H1 (cell line): ENCODE results near the gene ADGRL3. TPM values are rescaled to one million over a fixed set of nuclear protein-coding genes. Genes with fewer than 3 reads are reported as not detected.

ENCODE experiments used
- CTCF ChIA-PET: fragments of 300-600 bp; sonication (Branson Sonifier 250); formaldehyde crosslinking; loops from one replicate; lab custom pipeline; 2021; ENCODE audit not compliant: partially characterized antibody; lab: Charles Lee
- POLR2A ChIA-PET: fragments of 300-600 bp; sonication (Branson Sonifier 250); formaldehyde crosslinking; loops from one replicate; lab custom pipeline; 2021; ENCODE audit warnings: inconsistent platforms; ENCODE audit not compliant: partially characterized antibody; lab: Charles Lee
- DNase-seq, 2 experiments: peaks; one replicate each; pipeline versions ENCODE4 v3.0.0 to v3.0.0-alpha.2; 2010 to 2022; ENCODE audit warnings: low spot score in 2 of 2, low read depth in 1 of 2, mixed read lengths in 1 of 2
- FAIRE-seq: peaks from 2 replicates; lab custom pipeline; 2011; peaks lifted over from hg19 to GRCh38; lab: Jason Lieb, UNC
- H2AFZ ChIP-seq: 2 replicates; pipeline ENCODE4 v1.8.1; 2012; ENCODE audit warnings: low read length, inconsistent platforms
- H2AK5ac ChIP-seq: 2 replicates; pipeline ENCODE4 v1.6.1; 2013; ENCODE audit warnings: low read depth, low read length
- H2BK120ac ChIP-seq: replicated peaks from 2 replicates; pipeline ENCODE3; 2013; ENCODE audit warnings: low read depth, low read length, inconsistent platforms
- H2BK12ac ChIP-seq: 2 replicates; pipeline ENCODE4 v1.6.1; 2013; ENCODE audit warnings: low read depth, low read length
- H2BK15ac ChIP-seq: 2 replicates; pipeline ENCODE4 v1.6.1; 2013; ENCODE audit warnings: low read length
- H2BK20ac ChIP-seq: 2 replicates; pipeline ENCODE4 v1.6.1; 2013; ENCODE audit warnings: low read length
- H2BK5ac ChIP-seq: 2 replicates; pipeline ENCODE4 v1.6.1; 2013; ENCODE audit warnings: low read depth, low read length
- H3K14ac ChIP-seq: 2 replicates; pipeline ENCODE4 v1.6.1; 2013; ENCODE audit warnings: inconsistent platforms; ENCODE audit not compliant: insufficient read length
- H3K18ac ChIP-seq: 2 replicates; pipeline ENCODE4 v1.6.1; 2013; ENCODE audit warnings: low read length; ENCODE audit errors: extremely low read depth
- H3K23ac ChIP-seq: 2 replicates; pipeline ENCODE4 v1.6.1; 2013; ENCODE audit warnings: inconsistent platforms; ENCODE audit not compliant: insufficient read length
- H3K23me2 ChIP-seq: 2 replicates; pipeline ENCODE4 v1.6.1; 2013; ENCODE audit warnings: low read depth, low read length
- H3K27ac ChIP-seq: 2 replicates; pipeline ENCODE4 v1.6.1; 2011; ENCODE audit warnings: low read depth, low read length, inconsistent platforms
- H3K27me3 ChIP-seq, 4 experiments: replicated peaks in 1 of 4; 1 replicate in 1 of 4; 2 replicates in 3 of 4; pipeline versions ENCODE4 v1.6.1 to v1.8.1; 2011 to 2013; ENCODE audit warnings: low read length in 3 of 4, mild to moderate bottlenecking in 3 of 4, inconsistent platforms in 2 of 4, mixed read lengths in 2 of 4, moderate library complexity in 1 of 4; ENCODE audit not compliant: control insufficient read depth in 3 of 4, insufficient read depth in 3 of 4; ENCODE audit errors: extremely low read depth in 1 of 4
- H3K36me3 ChIP-seq, 4 experiments: 2 replicates each; pipeline versions ENCODE4 v1.6.1 to v1.8.1; 2011 to 2013; ENCODE audit warnings: mild to moderate bottlenecking in 4 of 4, low read length in 3 of 4, moderate library complexity in 2 of 4, control low read depth in 1 of 4, inconsistent platforms in 1 of 4; ENCODE audit not compliant: insufficient read depth in 4 of 4, control insufficient read depth in 2 of 4
- H3K4ac ChIP-seq: replicated peaks from 2 replicates; pipeline ENCODE3; 2013; ENCODE audit warnings: low read length, low read depth, mixed read lengths, inconsistent platforms; ENCODE audit not compliant: insufficient read length
- H3K4me1 ChIP-seq, 4 experiments: replicated peaks in 1 of 4; 1 replicate in 1 of 4; 2 replicates in 3 of 4; pipeline versions ENCODE4 v1.6.1 to v1.8.1; 2011 to 2013; ENCODE audit warnings: low read length in 3 of 4, inconsistent platforms in 2 of 4, mixed read lengths in 1 of 4; ENCODE audit not compliant: insufficient read depth in 4 of 4, control insufficient read depth in 3 of 4
- H3K4me2 ChIP-seq, 2 experiments: 2 replicates each; pipeline versions ENCODE4 v1.6.1 to v1.8.1; 2011 to 2013; ENCODE audit warnings: low read depth in 2 of 2, low read length in 2 of 2, control low read depth in 1 of 2, inconsistent platforms in 1 of 2, mild to moderate bottlenecking in 1 of 2; ENCODE audit not compliant: insufficient read depth in 1 of 2
- H3K4me3 ChIP-seq, 4 experiments: fragments of 200-600, 300-600 bp in 1 of 4; sonication (generic), shearing (Covaris generic), sonication (Bioruptor Twin) in 1 of 4; 2 replicates each; pipeline versions ENCODE4 v1.5.1 to v1.8.1; 2011 to 2016; ENCODE audit warnings: low read length in 4 of 4, low read depth in 3 of 4, control low read depth in 2 of 4, inconsistent platforms in 2 of 4, mild to moderate bottlenecking in 2 of 4, mixed read lengths in 1 of 4, moderate library complexity in 1 of 4; ENCODE audit not compliant: insufficient read depth in 2 of 4; ENCODE audit errors: extremely low read depth in 1 of 4
- H3K56ac ChIP-seq: replicated peaks from 2 replicates; pipeline ENCODE3; 2013; ENCODE audit warnings: low read depth, mild to moderate bottlenecking, mixed read lengths, low read length, inconsistent platforms; ENCODE audit not compliant: insufficient read length
- H3K79me1 ChIP-seq: 2 replicates; pipeline ENCODE4 v1.6.1; 2013; ENCODE audit warnings: low read depth, low read length, control low read depth
- H3K79me2 ChIP-seq, 2 experiments: 2 replicates each; pipeline versions ENCODE4 v1.6.1 to v1.8.1; 2012 to 2013; ENCODE audit warnings: low read length in 2 of 2, mild to moderate bottlenecking in 2 of 2, inconsistent platforms in 1 of 2; ENCODE audit not compliant: insufficient read depth in 2 of 2, control insufficient read depth in 1 of 2
- H3K9ac ChIP-seq, 4 experiments: replicated peaks in 1 of 4; 1 replicate in 1 of 4; 2 replicates in 3 of 4; pipeline versions ENCODE4 v1.6.1 to v1.8.1; 2011 to 2013; ENCODE audit warnings: low read depth in 3 of 4, low read length in 3 of 4, control low read depth in 2 of 4, mild to moderate bottlenecking in 2 of 4, moderate library complexity in 2 of 4, inconsistent platforms in 1 of 4; ENCODE audit errors: extremely low read depth in 1 of 4
- H3K9me3 ChIP-seq, 2 experiments: 2 replicates each; pipeline versions ENCODE4 v1.6.1 to v1.8.1; 2012 to 2013; ENCODE audit warnings: mild to moderate bottlenecking in 2 of 2, moderate library complexity in 2 of 2, control low read depth in 1 of 2, inconsistent platforms in 1 of 2, low read depth in 1 of 2, low read length in 1 of 2, mixed read lengths in 1 of 2; ENCODE audit not compliant: insufficient read depth in 2 of 2
- H4K20me1 ChIP-seq, 2 experiments: replicated peaks in 1 of 2; 2 replicates each; pipeline versions ENCODE3 to v1.8.1; 2011 to 2013; ENCODE audit warnings: inconsistent platforms in 2 of 2, low read length in 2 of 2, mild to moderate bottlenecking in 1 of 2; ENCODE audit not compliant: insufficient read depth in 2 of 2, control insufficient read depth in 1 of 2
- H4K5ac ChIP-seq: 2 replicates; pipeline ENCODE4 v1.6.1; 2013; ENCODE audit warnings: low read length, low read depth, mixed read lengths, inconsistent platforms; ENCODE audit not compliant: insufficient read length
- H4K8ac ChIP-seq: 2 replicates; pipeline ENCODE4 v1.8.0; 2013; ENCODE audit warnings: mild to moderate bottlenecking, moderate library complexity, low read length, inconsistent platforms; ENCODE audit not compliant: insufficient read depth; ENCODE audit errors: extremely low read depth
- H4K91ac ChIP-seq: replicated peaks from 2 replicates; pipeline ENCODE3; 2013; ENCODE audit warnings: low read length, mixed read lengths, inconsistent platforms; ENCODE audit not compliant: insufficient read length
- CEBPB ChIP-seq: IDR thresholded peaks from 2 replicates; pipeline ENCODE4 v1.6.1; 2012; ENCODE audit warnings: low read depth, low read length
- EZH2 ChIP-seq: fragments of 200-600 bp; sonication (generic); IDR thresholded peaks from 2 replicates; pipeline ENCODE4 v1.7.1; 2012; ENCODE audit warnings: low read depth, mild to moderate bottlenecking, moderate library complexity, low read length, inconsistent platforms; ENCODE audit not compliant: severe bottlenecking
- HDAC6 ChIP-seq: IDR thresholded peaks from one replicate; pipeline ENCODE4 v1.7.1; 2012; ENCODE audit warnings: low read depth, mild to moderate bottlenecking, inconsistent platforms, low read length, moderate library complexity
- KDM5A ChIP-seq: fragments of 200-600 bp; IDR thresholded peaks from 2 replicates; pipeline ENCODE4 v1.7.1; 2012; ENCODE audit warnings: mild to moderate bottlenecking, low read length, inconsistent platforms, mixed read lengths
- NANOG ChIP-seq: IDR thresholded peaks from 2 replicates; pipeline ENCODE4 v1.6.1; 2011; ENCODE audit warnings: low read length, low read depth, mild to moderate bottlenecking, inconsistent platforms; ENCODE audit not compliant: insufficient read depth, poor library complexity, severe bottlenecking
- RAD21 ChIP-seq, 2 experiments: IDR thresholded peaks in 1 of 2; conservative IDR thresholded peaks in 1 of 2; 2 replicates each; pipeline ENCODE4 v1.6.1; 2011; ENCODE audit warnings: low read depth in 2 of 2, low read length in 2 of 2, improper control_type of control experiment in 1 of 2, inconsistent platforms in 1 of 2, mild to moderate bottlenecking in 1 of 2, moderate library complexity in 1 of 2
- TBP ChIP-seq: IDR thresholded peaks from 2 replicates; pipeline ENCODE4 v1.6.1; 2011; ENCODE audit warnings: low read depth, low read length, improper control_type of control experiment
- YY1 ChIP-seq: IDR thresholded peaks from 2 replicates; pipeline ENCODE4 v1.6.1; 2011; ENCODE audit warnings: low read depth, mild to moderate bottlenecking, low read length
- WGBS, 2 experiments: shearing (Covaris generic) in 1 of 2; methylation state at CpG; one replicate each; pipeline versions ENCODE4 v1.1.6 to v1.1.7; 2013 to 2015; ENCODE audit warnings: low lambda C conversion rate in 2 of 2, mixed read lengths in 2 of 2, inconsistent platforms in 1 of 2, low coverage in 1 of 2, missing lambda C conversion rate in 1 of 2; ENCODE audit not compliant: insufficient replicate concordance in 2 of 2, insufficient coverage in 1 of 2, insufficient read length in 1 of 2; ENCODE audit errors: extremely low coverage in 1 of 2, missing lambda C conversion rate in 1 of 2; 5-methylcytosine and 5-hydroxymethylcytosine counted together
- polyA plus RNA-seq, 7 experiments: library from polyadenylated mRNA; depleted of rRNA in 3 of 7; stranded (reverse) in 5 of 7; unstranded in 2 of 7; fragments of >200 nt in 5 of 7; fragments of 200-250 nt in 2 of 7; gene quantifications; 1 replicate in 5 of 7; 2 replicates in 1 of 7; 4 replicates in 1 of 7; pipeline versions ENCODE4 v1.2.1 to v1.2.3, GENCODE V29; 2011 to 2013; ENCODE audit warnings: missing spikeins in 2 of 7, mixed read lengths in 2 of 7
- total RNA-seq: library from RNA; stranded (reverse); fragmentation: NEBNext Ultra II Directional; extraction: Animal tissue kit (Norgen Biotek cat#: 25700); gene quantifications from 2 replicates; pipeline ENCODE4 v1.2.1, GENCODE V29; 2021

ADGRL3 gene
- total and polyA plus RNA-seq, 2 of the 8 experiments (the other 6 are each of a cell fraction or from before 2014, with no cell fraction given): 6.6 to 13.0 TPM

DNA sequence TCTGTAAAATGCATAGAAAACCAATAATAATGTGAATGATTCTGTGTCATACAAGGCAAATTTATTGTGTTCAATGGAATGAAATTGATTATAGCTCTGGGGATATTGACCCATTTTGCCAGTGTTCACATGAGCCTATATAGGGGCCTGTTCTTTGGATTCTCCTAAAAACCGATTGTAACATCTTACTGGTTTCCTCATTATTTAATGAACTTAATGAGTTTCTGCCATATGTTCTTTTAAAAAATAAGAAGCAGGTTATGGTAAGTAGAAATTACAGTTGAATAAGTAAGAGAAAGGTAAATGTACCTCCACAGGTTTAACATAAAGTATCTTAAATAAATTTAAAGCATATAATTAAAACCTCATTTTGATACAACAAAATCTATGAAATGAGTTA, 24.6 kb upstream of the ADGRL3 start:
- no peak overlapping the region for H3K23ac ChIP-seq
- WGBS, 2 experiments: 54% methylated on average over 1 of the region's 1 CpG; no CpG with 5 or more reads in 1 of the 2 experiments
- H3K56ac ChIP-seq: no peak overlapping the region
- POLR2A ChIA-PET: no interaction called here
- no peak overlapping the region for H3K4me3 ChIP-seq
- H2AFZ ChIP-seq: no peak overlapping the region
- H3K9me3 ChIP-seq: no peaks in the 10 kb centered on the region
- no peaks in the 10 kb centered on the region for H3K79me1 ChIP-seq
- H3K4me1 ChIP-seq: no peaks in the 10 kb centered on the region
- no peak overlapping the region for H4K91ac ChIP-seq
- TF ChIP-seq RAD21 (IDR thresholded peaks at IDR 0.05 in 1 of 2, conservative IDR thresholded peaks at IDR 0.05 in 1 of 2; ENCODE audit: low read depth in 2 of 2, low read length in 2 of 2): no peak
- TF ChIP-seq NANOG: no peak
- no peak for TF ChIP-seq CEBPB
- no peak for TF ChIP-seq HDAC6
- TF ChIP-seq YY1: no peak
- TF ChIP-seq EZH2: no peak
- TF ChIP-seq KDM5A: no peak
- TF ChIP-seq TBP: no peak
- no peak overlapping the region for H2BK15ac ChIP-seq
- H3K79me2 ChIP-seq: no peaks in the 10 kb centered on the region
- H3K27me3 ChIP-seq: no peaks in the 10 kb centered on the region
- H4K20me1 ChIP-seq: no peaks in the 10 kb centered on the region
- H4K5ac ChIP-seq: no peak overlapping the region
- no peak overlapping the region for H3K14ac ChIP-seq
- no peak overlapping the region for H3K18ac ChIP-seq
- H2BK5ac ChIP-seq: no peak overlapping the region
- no peak overlapping the region for H2BK120ac ChIP-seq
- H3K36me3 ChIP-seq: no peaks in the 10 kb centered on the region
- DNase-seq (no peak), FAIRE-seq (no peak)
- no peak overlapping the region for H2BK20ac ChIP-seq
- no peak overlapping the region for H4K8ac ChIP-seq
- no peak overlapping the region for H3K4me2 ChIP-seq
- H2AK5ac ChIP-seq: no peak overlapping the region
- no peak overlapping the region for H3K27ac ChIP-seq
- no peak overlapping the region for H3K4ac ChIP-seq
- CTCF ChIA-PET: interaction anchor here (1.0 kb wide), 1 partner anchor 357 kb away, joined by 3 read pairs; no protein-coding TSS in a partner anchor
- H3K23me2 ChIP-seq: no peaks in the 10 kb centered on the region
- H2BK12ac ChIP-seq: no peak overlapping the region
- H3K9ac ChIP-seq: no peak overlapping the region
